IMR-90 (cell line): Measurements from ENCODE around the gene TNS3. TPM values are rescaled to one million over a fixed set of nuclear protein-coding genes. Genes with fewer than 3 reads are reported as not detected.

ENCODE experiments used
- ATAC-seq: fragments of 200-7000 bp; cut with Tn5 transposase; 2 replicates; pipeline ENCODE4 v1.9.1; 2020; ENCODE audit warnings: low read depth, mild to moderate bottlenecking, moderate library complexity
- BruUV-seq: library from RNA; stranded (reverse); fragments of 400-500 nt; replicated peaks from 2 replicates; lab custom pipeline; 2021; lab: Mats Ljungman, UMichigan
- CTCF ChIA-PET: fragments of 300-600 bp; formaldehyde crosslinking; extraction: SDS; loops from one replicate; lab custom pipeline; 2021; ENCODE audit warnings: antibody characterized with exemption; lab: Yijun Ruan, JAX
- POLR2A ChIA-PET: fragments of 300-600 bp; sonication (Branson Sonifier 250); formaldehyde crosslinking; loops from one replicate; lab custom pipeline; 2022; ENCODE audit warnings: antibody characterized with exemption; ENCODE audit not compliant: unreplicated experiment; lab: Charles Lee
- DNase-seq: peaks from one replicate; pipeline ENCODE4 v3.0.0; 2013
- H2AFZ ChIP-seq: replicated peaks from 2 replicates; pipeline ENCODE3; 2013; ENCODE audit warnings: low read length, mild to moderate bottlenecking; ENCODE audit not compliant: poor library complexity
- H2AK5ac ChIP-seq: 2 replicates; pipeline ENCODE4 v1.6.1; 2013; ENCODE audit warnings: low read depth, low read length, inconsistent platforms
- H2AK9ac ChIP-seq: replicated peaks from 2 replicates; pipeline ENCODE3; 2013; ENCODE audit warnings: mild to moderate bottlenecking, low read depth, low read length, moderate library complexity; ENCODE audit not compliant: poor library complexity
- H2BK120ac ChIP-seq: 2 replicates; pipeline ENCODE4 v1.6.1; 2013; ENCODE audit warnings: low read depth, low read length, inconsistent platforms
- H2BK15ac ChIP-seq: 3 replicates; pipeline ENCODE4 v1.6.1; 2013; ENCODE audit warnings: low read depth, low read length, inconsistent platforms
- H2BK20ac ChIP-seq: 2 replicates; pipeline ENCODE4 v1.6.1; 2013; ENCODE audit warnings: low read depth, mild to moderate bottlenecking, inconsistent platforms, low read length, moderate library complexity
- H2BK5ac ChIP-seq: 2 replicates; pipeline ENCODE4 v1.6.1; 2013; ENCODE audit warnings: mild to moderate bottlenecking, low read depth, low read length, inconsistent platforms; ENCODE audit not compliant: poor library complexity, severe bottlenecking
- H3K14ac ChIP-seq: replicated peaks from 2 replicates; pipeline ENCODE4 v1.6.1; 2013; ENCODE audit warnings: low read depth, low read length, inconsistent platforms
- H3K18ac ChIP-seq: 2 replicates; pipeline ENCODE4 v1.6.1; 2013; ENCODE audit warnings: low read depth, low read length, control low read depth
- H3K23ac ChIP-seq: 2 replicates; pipeline ENCODE4 v1.6.1; 2013; ENCODE audit warnings: low read depth, low read length, inconsistent platforms
- H3K27ac ChIP-seq: 2 replicates; pipeline ENCODE4 v1.5.1; 2013; ENCODE audit warnings: mild to moderate bottlenecking, control low read depth, low read length; ENCODE audit not compliant: insufficient read depth
- H3K27me3 ChIP-seq: 2 replicates; pipeline ENCODE4 v1.6.1; 2013; ENCODE audit warnings: low read length; ENCODE audit not compliant: control insufficient read depth, insufficient read depth
- H3K36me3 ChIP-seq: 2 replicates; pipeline ENCODE4 v1.6.1; 2013; ENCODE audit warnings: low read length, mixed read lengths; ENCODE audit not compliant: control insufficient read depth, insufficient read depth
- H3K4ac ChIP-seq: 2 replicates; pipeline ENCODE4 v1.6.1; 2013; ENCODE audit warnings: low read depth, low read length, inconsistent platforms
- H3K4me1 ChIP-seq: 2 replicates; pipeline ENCODE4 v1.6.1; 2013; ENCODE audit warnings: low read length, mixed read lengths; ENCODE audit not compliant: control insufficient read depth, insufficient read depth
- H3K4me2 ChIP-seq: 2 replicates; pipeline ENCODE4 v1.6.1; 2013; ENCODE audit warnings: low read depth, mild to moderate bottlenecking, control low read depth, low read length, moderate library complexity
- H3K4me3 ChIP-seq: 2 replicates; pipeline ENCODE4 v1.5.1; 2013; ENCODE audit warnings: low read depth, mild to moderate bottlenecking, control low read depth, low read length, moderate library complexity; ENCODE audit not compliant: insufficient read depth
- H3K56ac ChIP-seq: 2 replicates; pipeline ENCODE4 v1.6.1; 2013; ENCODE audit warnings: low read length, inconsistent platforms; ENCODE audit not compliant: insufficient read depth; ENCODE audit errors: extremely low read depth
- H3K79me1 ChIP-seq, 2 experiments: 2 replicates each; pipeline ENCODE4 v1.6.1; 2013; ENCODE audit warnings: low read length in 2 of 2, inconsistent platforms in 1 of 2, low read depth in 1 of 2
- H3K9ac ChIP-seq: 2 replicates; pipeline ENCODE4 v1.6.1; 2013; ENCODE audit warnings: low read depth, low read length, control low read depth
- H3K9me1 ChIP-seq: 2 replicates; pipeline ENCODE4 v1.6.1; 2013; ENCODE audit warnings: low read length, inconsistent platforms; ENCODE audit not compliant: insufficient read depth
- H3K9me3 ChIP-seq: 2 replicates; pipeline ENCODE4 v1.6.1; 2013; ENCODE audit warnings: low read length; ENCODE audit not compliant: control insufficient read depth, insufficient read depth
- H4K20me1 ChIP-seq: 2 replicates; pipeline ENCODE4 v1.6.1; 2013; ENCODE audit warnings: low read length, inconsistent platforms; ENCODE audit not compliant: insufficient read depth
- H4K5ac ChIP-seq: 2 replicates; pipeline ENCODE4 v1.6.1; 2013; ENCODE audit warnings: mild to moderate bottlenecking, low read depth, low read length, control low read depth
- H4K8ac ChIP-seq, 2 experiments: 2 replicates each; pipeline ENCODE4 v1.6.1; 2013; ENCODE audit warnings: low read depth in 2 of 2, low read length in 2 of 2, control low read depth in 1 of 2, inconsistent platforms in 1 of 2
- H4K91ac ChIP-seq: 2 replicates; pipeline ENCODE4 v1.6.1; 2013; ENCODE audit warnings: low read depth, low read length, inconsistent platforms; ENCODE audit not compliant: insufficient read depth
- CEBPB ChIP-seq: IDR thresholded peaks from 2 replicates; pipeline ENCODE4 v1.6.1; 2012; ENCODE audit warnings: low read depth, low read length, improper control_type of control experiment
- CHD1 ChIP-seq: IDR thresholded peaks from 2 replicates; pipeline ENCODE4 v1.6.1; 2012; ENCODE audit warnings: low read depth, low read length, improper control_type of control experiment
- ELK1 ChIP-seq: fragments of 150-350 bp; IDR thresholded peaks from 2 replicates; pipeline ENCODE4 v1.6.1; 2016; ENCODE audit warnings: low read depth, mild to moderate bottlenecking, low read length, moderate library complexity, borderline replicate concordance
- FOS ChIP-seq: fragments of 150-350 bp; IDR thresholded peaks from 2 replicates; pipeline ENCODE4 v1.6.1; 2016; ENCODE audit warnings: low read depth, low read length
- MXI1 ChIP-seq: IDR thresholded peaks from 2 replicates; pipeline ENCODE4 v1.6.1; 2012; ENCODE audit warnings: low read depth, mild to moderate bottlenecking, low read length, moderate library complexity, borderline replicate concordance
- RFX5 ChIP-seq: IDR thresholded peaks from 2 replicates; pipeline ENCODE4 v1.8.0; 2012; ENCODE audit warnings: low read depth, mild to moderate bottlenecking, low read length, moderate library complexity
- SMC3 ChIP-seq: fragments of 150-350 bp; IDR thresholded peaks from 2 replicates; pipeline ENCODE4 v1.6.1; 2016; ENCODE audit warnings: low read depth, mild to moderate bottlenecking, antibody characterized with exemption, low read length, moderate library complexity
- USF2 ChIP-seq: fragments of 150-350 bp; IDR thresholded peaks from 2 replicates; pipeline ENCODE4 v1.6.1; 2017; ENCODE audit warnings: mild to moderate bottlenecking, antibody characterized with exemption, low read length, low read depth
- WGBS, 2 experiments: methylation state at CpG; one replicate each; pipeline versions ENCODE4 v1.1.5 to v1.1.7; 2013; ENCODE audit warnings: missing lambda C conversion rate in 2 of 2; ENCODE audit not compliant: insufficient read length in 1 of 2; ENCODE audit errors: extremely low coverage in 2 of 2; 5-methylcytosine and 5-hydroxymethylcytosine counted together
- dilution Hi-C: fragments of 300-500 bp; cut with HindIII; formaldehyde crosslinking; loops from one replicate; pipeline ENCODE4 v1.14.3; 2018; ENCODE audit warnings: low sequenced_read_pairs; ENCODE audit not compliant: unreplicated experiment
- in situ Hi-C: fragments of 300-500 bp; cut with MboI; formaldehyde crosslinking; loops from 3 replicates; pipeline ENCODE4 v1.14.3; 2019; ENCODE audit warnings: low sequenced_read_pairs, inconsistent platforms, mixed read lengths
- intact Hi-C: fragments of 100-400 bp; cut with micrococcal nuclease; formaldehyde crosslinking; loops from 2 replicates; pipeline ENCODE4 v1.10.0; 2022
- polyA plus RNA-seq, 3 experiments: library from polyadenylated mRNA; depleted of rRNA; stranded (reverse); fragments of >200 nt; gene quantifications; 2 replicates each; pipeline ENCODE4 v1.2.3, GENCODE V29; 2012; ENCODE audit warnings: low replicate concordance in 1 of 3
- total RNA-seq: library from RNA; depleted of rRNA; stranded (reverse); fragments of >200 nt; gene quantifications from 2 replicates; pipeline ENCODE4 v1.2.3, GENCODE V29; 2012

TNS3 gene
- total and polyA plus RNA-seq, 2 of the 4 experiments (the other 2 are of a cell fraction) = 64.3 to 79.2 TPM

- peaks cover 46 to 91% of the 10 kb centered on the region in 2 experiments for H3K79me1 ChIP-seq
- peak overlapping the region; percentile 88 for H3K23ac ChIP-seq
- no peak overlapping the region for H2AFZ ChIP-seq
- no peak for DNase-seq
- peaks cover 53% of the 10 kb centered on the region for H4K20me1 ChIP-seq
- peak overlapping the region; percentile 88 for H4K91ac ChIP-seq
- peak overlapping the region; percentile 23 for H2BK5ac ChIP-seq
- peak overlapping the region; percentile 92 for H2BK120ac ChIP-seq
- H2BK15ac ChIP-seq = peak overlapping the region; percentile 64; the same call in 2 of the 3 replicates
- CTCF ChIA-PET = no interaction called here
- WGBS, 2 experiments = 68% methylated on average over 3 of the region's 4 CpGs; no CpG with 5 or more reads in 1 of the 2 experiments
- H3K56ac ChIP-seq = peak overlapping the region; percentile 44
- no TSS peak for BruUV-seq
- TF ChIP-seq ELK1 (no peak), CHD1 (no peak), CEBPB (no peak), RFX5 (no peak), SMC3 (no peak), USF2 (no peak), FOS (no peak), MXI1 (no peak)
- peak overlapping the region; percentile 57 for H3K18ac ChIP-seq
- peak overlapping the region; percentile 61 for H3K14ac ChIP-seq
- peaks cover 52% of the 10 kb centered on the region for H3K9me1 ChIP-seq
- in situ Hi-C loops (no loop called here), dilution Hi-C loops (no loop called here), intact Hi-C loops (loop anchor here (5.0 kb wide), 1 partner anchor 303 kb away; no protein-coding TSS in a partner anchor)
- peak overlapping the region; percentile 8; the same call in 1 of the 2 replicates for H4K5ac ChIP-seq
- no peak overlapping the region; the same call in 1 of the 2 replicates for H3K9ac ChIP-seq
- no peak overlapping the region for H3K4me3 ChIP-seq
- peak overlapping the region; percentile 91 for H2BK20ac ChIP-seq
- H3K27ac ChIP-seq = peak overlapping the region; percentile 27; the same call in 1 of the 2 replicates
- no peak overlapping the region for H2AK9ac ChIP-seq
- peaks cover 22% of the 10 kb centered on the region for H3K36me3 ChIP-seq
- H2AK5ac ChIP-seq = peak overlapping the region; percentile 89
- H4K8ac ChIP-seq = peak overlapping the region; percentile 18 to 75
- peak overlapping the region; percentile 92 for H3K4ac ChIP-seq
- H3K9me3 ChIP-seq = no peaks in the 10 kb centered on the region
- H3K4me1 ChIP-seq = peaks cover 29% of the 10 kb centered on the region
- H3K4me2 ChIP-seq = no peak overlapping the region; the same call in 1 of the 2 replicates
- no peak; the same call in 1 of the 2 replicates for ATAC-seq
- H3K27me3 ChIP-seq = no peaks in the 10 kb centered on the region
- POLR2A ChIA-PET = no interaction called here
Observed at GRCh38 chr7:47514367-47514766, 67.5 kb downstream of the TNS3 start.
